ENCODE measurements around the gene UGT1A4.

UGT1A4 gene

GRCh38 chr2:233718552-233718951 is at the start of gene UGT1A4:
Gene UGT1A4 (plus strand): TSS chr2:233718736. CDS start chr2:233718821, 85 bp downstream.
- no peaks in the 10 kb centered on the region for H3K9me3 Mint-ChIP-seq
- H3K4me3 Mint-ChIP-seq: no peak within 1 kb of the TSS
- H3K4me1 Mint-ChIP-seq (ENCODE audit: low read depth): peaks cover 2% of the 10 kb centered on the region
- peaks cover 44% of the 10 kb centered on the region for H3K27me3 Mint-ChIP-seq
- no peak for DNase-seq
- H3K27ac Mint-ChIP-seq: no peak within 1 kb of the TSS
- no peaks in the 10 kb centered on the region for H3K36me3 Mint-ChIP-seq (ENCODE audit: low read depth)

GRCh38 chr2:233671290-233672161 is 47.0 kb upstream of the UGT1A4 start, which contains the start of gene UGT1A9:
Gene UGT1A9 (plus strand): TSS chr2:233671898. CDS start chr2:233671935, 37 bp downstream.
- H3K9me3 Mint-ChIP-seq: no peaks in the 10 kb centered on the region
- no peak within 1 kb of the TSS for H3K27ac Mint-ChIP-seq
- H3K36me3 Mint-ChIP-seq (ENCODE audit: low read depth): no peaks in the 10 kb centered on the region
- peaks cover 47% of the 10 kb centered on the region for H3K27me3 Mint-ChIP-seq
- no peak for DNase-seq
- no peaks in the 10 kb centered on the region for H3K4me1 Mint-ChIP-seq (ENCODE audit: low read depth)
- H3K4me3 Mint-ChIP-seq: no peak within 1 kb of the TSS

GRCh38 chr2:233672886-233673285 is 45.6 kb upstream of the UGT1A4 start:
- no peak overlapping the region for H3K27ac Mint-ChIP-seq
- peaks cover 53% of the 10 kb centered on the region for H3K27me3 Mint-ChIP-seq
- H3K9me3 Mint-ChIP-seq: no peaks in the 10 kb centered on the region
- H3K4me3 Mint-ChIP-seq: no peak overlapping the region
- H3K4me1 Mint-ChIP-seq (ENCODE audit: low read depth): no peaks in the 10 kb centered on the region
- no peak for DNase-seq
- H3K36me3 Mint-ChIP-seq (ENCODE audit: low read depth): no peaks in the 10 kb centered on the region

GRCh38 chr2:233673896-233674295 is 44.6 kb upstream of the UGT1A4 start:
- Mint-ChIP-seq H3K27me3 (peaks cover 46% of the 10 kb centered on the region), H3K27ac (no peak overlapping the region)

GRCh38 chr2:233674314-233674713 is 44.2 kb upstream of the UGT1A4 start:
- Mint-ChIP-seq H3K9me3 (no peaks in the 10 kb centered on the region), H3K27me3 (peaks cover 47% of the 10 kb centered on the region), H3K27ac (no peak overlapping the region), H3K4me1 (ENCODE audit: low read depth) (no peaks in the 10 kb centered on the region), H3K36me3 (ENCODE audit: low read depth) (no peaks in the 10 kb centered on the region), H3K4me3 (no peak overlapping the region)
- DNase-seq: no peak

More at GRCh38 chr2:233673896-233674295, 44.6 kb upstream of the UGT1A4 start:
- Mint-ChIP-seq H3K9me3 (no peaks in the 10 kb centered on the region), H3K4me3 (no peak overlapping the region), H3K36me3 (ENCODE audit: low read depth) (no peaks in the 10 kb centered on the region), H3K4me1 (ENCODE audit: low read depth) (no peaks in the 10 kb centered on the region)
- DNase-seq: no peak

- H3K4me1 Mint-ChIP-seq (ENCODE audit: low read depth): no peaks in the 10 kb centered on the region
- no peak overlapping the region for H3K27ac Mint-ChIP-seq
- H3K9me3 Mint-ChIP-seq: no peaks in the 10 kb centered on the region
- no peak for DNase-seq
- no peaks in the 10 kb centered on the region for H3K36me3 Mint-ChIP-seq (ENCODE audit: low read depth)
- no peak overlapping the region for H3K4me3 Mint-ChIP-seq
- H3K27me3 Mint-ChIP-seq: peaks cover 49% of the 10 kb centered on the region
These were observed 43.5 kb upstream of the UGT1A4 start for GRCh38 chr2:233674995-233675394.

GRCh38 chr2:233676046-233676445 is 42.5 kb upstream of the UGT1A4 start:
- no peaks in the 10 kb centered on the region for H3K9me3 Mint-ChIP-seq
- peaks cover 49% of the 10 kb centered on the region for H3K27me3 Mint-ChIP-seq
- H3K27ac Mint-ChIP-seq: no peak overlapping the region
- no peaks in the 10 kb centered on the region for H3K4me1 Mint-ChIP-seq (ENCODE audit: low read depth)
- DNase-seq: no peak
- H3K4me3 Mint-ChIP-seq: no peak overlapping the region
- H3K36me3 Mint-ChIP-seq (ENCODE audit: low read depth): no peaks in the 10 kb centered on the region

- Mint-ChIP-seq H3K27ac (no peak overlapping the region), H3K9me3 (no peaks in the 10 kb centered on the region), H3K27me3 (peaks cover 31% of the 10 kb centered on the region), H3K4me3 (no peak overlapping the region), H3K36me3 (ENCODE audit: low read depth) (no peaks in the 10 kb centered on the region), H3K4me1 (ENCODE audit: low read depth) (no peaks in the 10 kb centered on the region)
- no peak for DNase-seq
These were observed 39.3 kb upstream of the UGT1A4 start for GRCh38 chr2:233679196-233679595.

GRCh38 chr2:233680361-233681045 is 38.0 kb upstream of the UGT1A4 start:
- Mint-ChIP-seq H3K27ac (no peak overlapping the region), H3K4me1 (ENCODE audit: low read depth) (no peaks in the 10 kb centered on the region), H3K4me3 (no peak overlapping the region), H3K36me3 (ENCODE audit: low read depth) (no peaks in the 10 kb centered on the region), H3K9me3 (no peaks in the 10 kb centered on the region), H3K27me3 (peaks cover 33% of the 10 kb centered on the region)
- no peak for DNase-seq

- H3K27me3 Mint-ChIP-seq: peaks cover 29% of the 10 kb centered on the region
- H3K9me3 Mint-ChIP-seq: no peaks in the 10 kb centered on the region
- no peaks in the 10 kb centered on the region for H3K36me3 Mint-ChIP-seq (ENCODE audit: low read depth)
- H3K4me1 Mint-ChIP-seq (ENCODE audit: low read depth): no peaks in the 10 kb centered on the region
- DNase-seq: no peak
- H3K27ac Mint-ChIP-seq: no peak within 1 kb of the TSS
- no peak within 1 kb of the TSS for H3K4me3 Mint-ChIP-seq
These were observed 36.9 kb upstream of the UGT1A4 start, which contains the start of gene UGT1A7 for GRCh38 chr2:233681521-233682099. Gene UGT1A7 (plus strand): TSS chr2:233681901. CDS start chr2:233681938, 37 bp downstream.

- no peak for DNase-seq
- Mint-ChIP-seq H3K36me3 (ENCODE audit: low read depth) (no peaks in the 10 kb centered on the region), H3K27ac (no peak overlapping the region), H3K4me3 (no peak overlapping the region), H3K9me3 (no peaks in the 10 kb centered on the region), H3K27me3 (peaks cover 19% of the 10 kb centered on the region), H3K4me1 (ENCODE audit: low read depth) (no peaks in the 10 kb centered on the region)
These were observed 33.9 kb upstream of the UGT1A4 start for GRCh38 chr2:233684640-233685039.

- no peak for DNase-seq
- Mint-ChIP-seq H3K27me3 (peaks cover 14% of the 10 kb centered on the region), H3K4me1 (ENCODE audit: low read depth) (no peaks in the 10 kb centered on the region), H3K36me3 (ENCODE audit: low read depth) (no peaks in the 10 kb centered on the region), H3K9me3 (no peaks in the 10 kb centered on the region), H3K27ac (no peak overlapping the region), H3K4me3 (no peak overlapping the region)
These were observed 31.6 kb upstream of the UGT1A4 start for GRCh38 chr2:233686928-233687327.

GRCh38 chr2:233688341-233688740 is 30.2 kb upstream of the UGT1A4 start:
- peaks cover 14% of the 10 kb centered on the region for H3K27me3 Mint-ChIP-seq
- no peak overlapping the region for H3K27ac Mint-ChIP-seq
- H3K9me3 Mint-ChIP-seq: no peaks in the 10 kb centered on the region
- H3K4me1 Mint-ChIP-seq (ENCODE audit: low read depth): no peaks in the 10 kb centered on the region
- no peaks in the 10 kb centered on the region for H3K36me3 Mint-ChIP-seq (ENCODE audit: low read depth)
- H3K4me3 Mint-ChIP-seq: no peak overlapping the region
- DNase-seq: no peak

GRCh38 chr2:233689031-233689430 is 29.5 kb upstream of the UGT1A4 start:
- no peak overlapping the region for H3K4me3 Mint-ChIP-seq
- no peaks in the 10 kb centered on the region for H3K4me1 Mint-ChIP-seq (ENCODE audit: low read depth)
- DNase-seq: no peak
- no peaks in the 10 kb centered on the region for H3K36me3 Mint-ChIP-seq (ENCODE audit: low read depth)
- H3K9me3 Mint-ChIP-seq: no peaks in the 10 kb centered on the region
- peaks cover 14% of the 10 kb centered on the region for H3K27me3 Mint-ChIP-seq
- no peak overlapping the region for H3K27ac Mint-ChIP-seq

Data from activated T-cell treated with anti-CD3 and anti-CD28 coated beads, Interleukin-2, amount 50 U/mL, for 24 hours (primary cell).